Activated CD4-positive, alpha-beta T cell treated with anti-CD3 and anti-CD28 coated beads, Interleukin-2, Interleukin-6, amounts not matched to agents 100 ng/mL and 50 ng/mL, durations not matched to agents 16 hours and 8 hours (primary cell): Measurements from ENCODE around the gene PLA2G12B.
"Not testable (repeated sequence)": the region's sequence is repeated elsewhere in the genome, so short reads cannot be mapped to it uniquely, and the experiment has no call there.

Experiments used
- DNase-seq: peaks from one replicate; pipeline ENCODE4 v3.0.0-alpha.2; 2020

PLA2G12B gene

GRCh38 chr10:72954596-72955554 is at the start of gene PLA2G12B:
PLA2G12B (minus strand) TSS chr10:72954806; CDS start chr10:72954685, 121 bp downstream.
- DNase-seq, result no peak

GRCh38 chr10:73003822-73004221 is 49.2 kb upstream of the PLA2G12B start:
- no peak for DNase-seq

GRCh38 chr10:73000973-73001372 is 46.4 kb upstream of the PLA2G12B start:
- DNase-seq, result no peak

- no peak for DNase-seq
Measured at GRCh38 chr10:72997099-72997498, 42.5 kb upstream of the PLA2G12B start.

- not testable (repeated sequence) for DNase-seq
Measured at GRCh38 chr10:72995459-72995858, 40.9 kb upstream of the PLA2G12B start.

- DNase-seq, result not testable (repeated sequence)
Measured at GRCh38 chr10:72989771-72990170, 35.2 kb upstream of the PLA2G12B start.

GRCh38 chr10:72984618-72985017 is 30.0 kb upstream of the PLA2G12B start:
- DNase-seq, result not testable (repeated sequence)

GRCh38 chr10:72981882-72982529 is 27.4 kb upstream of the PLA2G12B start:
- DNase-seq, result no peak

- no peak for DNase-seq
Measured at GRCh38 chr10:72981028-72981881, 26.6 kb upstream of the PLA2G12B start.

GRCh38 chr10:72980348-72980747 is 25.7 kb upstream of the PLA2G12B start:
- DNase-seq, result no peak

- DNase-seq, result no peak
Measured at GRCh38 chr10:72979709-72980108, 25.1 kb upstream of the PLA2G12B start.

GRCh38 chr10:72976886-72977285 is 22.3 kb upstream of the PLA2G12B start:
- DNase-seq, result no peak

- no peak for DNase-seq
Measured at GRCh38 chr10:72956001-72956400, 1.4 kb upstream of the PLA2G12B start.

GRCh38 chr10:72954230-72954595 is 393 bp downstream of the PLA2G12B start:
- no peak for DNase-seq

GRCh38 chr10:72953687-72954086 is 919 bp downstream of the PLA2G12B start:
- no peak for DNase-seq

GRCh38 chr10:72952642-72953158 is 1.9 kb downstream of the PLA2G12B start:
- no peak for DNase-seq

- no peak for DNase-seq
Measured at GRCh38 chr10:72952189-72952588, 2.4 kb downstream of the PLA2G12B start.

GRCh38 chr10:72951760-72952159 is 2.8 kb downstream of the PLA2G12B start:
- no peak for DNase-seq

GRCh38 chr10:72948762-72949161 is 5.8 kb downstream of the PLA2G12B start:
- no peak for DNase-seq

- no peak for DNase-seq
Measured at GRCh38 chr10:72946963-72947362, 7.6 kb downstream of the PLA2G12B start.

- DNase-seq, result no peak
Measured at GRCh38 chr10:72943498-72944234, 10.9 kb downstream of the PLA2G12B start.

GRCh38 chr10:72935361-72935760 is 19.2 kb downstream of the PLA2G12B start:
- DNase-seq, result no peak
